GM21423 (cell line): Measurements from ENCODE around the gene TSPAN14.

Source experiments
- ATAC-seq: cut with Tn5 transposase; IDR thresholded peaks from one replicate; pipeline ENCODE4 v1.9.1; 2021; ENCODE audit warnings: mild to moderate bottlenecking, moderate library complexity; ENCODE audit not compliant: unreplicated experiment

The TSPAN14 gene

DNA sequence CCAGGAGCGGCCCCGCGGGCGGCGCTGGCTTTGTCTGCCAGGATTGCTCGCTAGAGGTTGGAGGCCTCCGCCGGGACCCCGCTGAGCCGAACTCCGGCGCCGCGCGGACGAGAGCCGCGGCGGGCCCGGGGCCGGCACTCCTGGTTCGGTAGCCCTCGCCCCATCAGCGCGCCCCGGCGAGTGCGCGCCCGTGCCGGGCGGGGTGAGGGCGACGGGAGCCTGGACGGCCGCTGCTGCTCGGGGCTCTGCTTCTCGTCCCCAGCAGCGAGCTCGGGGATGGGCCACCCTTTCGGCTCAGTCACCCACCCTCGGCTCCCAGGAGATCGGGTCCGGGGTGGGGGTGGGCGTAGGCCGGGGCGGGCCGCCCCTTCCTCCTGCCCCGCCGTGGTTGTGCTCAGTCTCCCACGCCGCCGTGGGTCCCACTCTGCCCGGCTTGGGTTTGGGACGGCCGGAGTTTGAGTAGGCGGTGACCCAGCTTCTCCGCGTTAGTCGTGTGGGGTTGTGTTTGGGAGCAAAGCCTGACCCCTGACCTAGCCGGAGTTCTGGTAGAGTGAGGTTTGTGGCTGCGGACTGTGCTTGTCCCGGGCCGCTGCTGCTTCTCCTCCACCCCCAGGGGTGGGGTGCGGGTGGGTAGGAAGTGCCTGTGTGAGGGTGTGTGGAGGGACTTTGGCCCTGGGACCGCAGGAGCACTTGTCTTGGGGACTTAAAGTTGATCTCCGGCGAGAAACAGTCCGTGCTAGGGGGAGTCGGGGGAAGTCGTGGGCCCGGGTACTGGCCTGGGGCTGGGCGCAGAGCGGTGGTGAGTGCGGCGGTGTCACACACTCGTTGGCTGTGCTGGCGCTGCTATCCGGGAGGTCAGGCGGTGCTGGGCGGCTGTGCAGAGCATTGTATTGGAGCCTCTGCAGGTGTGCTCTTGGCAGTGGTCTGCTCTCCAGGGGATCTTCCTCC, 677 bp downstream of the TSPAN14 start:
- ATAC-seq: peak; percentile 18

DNA sequence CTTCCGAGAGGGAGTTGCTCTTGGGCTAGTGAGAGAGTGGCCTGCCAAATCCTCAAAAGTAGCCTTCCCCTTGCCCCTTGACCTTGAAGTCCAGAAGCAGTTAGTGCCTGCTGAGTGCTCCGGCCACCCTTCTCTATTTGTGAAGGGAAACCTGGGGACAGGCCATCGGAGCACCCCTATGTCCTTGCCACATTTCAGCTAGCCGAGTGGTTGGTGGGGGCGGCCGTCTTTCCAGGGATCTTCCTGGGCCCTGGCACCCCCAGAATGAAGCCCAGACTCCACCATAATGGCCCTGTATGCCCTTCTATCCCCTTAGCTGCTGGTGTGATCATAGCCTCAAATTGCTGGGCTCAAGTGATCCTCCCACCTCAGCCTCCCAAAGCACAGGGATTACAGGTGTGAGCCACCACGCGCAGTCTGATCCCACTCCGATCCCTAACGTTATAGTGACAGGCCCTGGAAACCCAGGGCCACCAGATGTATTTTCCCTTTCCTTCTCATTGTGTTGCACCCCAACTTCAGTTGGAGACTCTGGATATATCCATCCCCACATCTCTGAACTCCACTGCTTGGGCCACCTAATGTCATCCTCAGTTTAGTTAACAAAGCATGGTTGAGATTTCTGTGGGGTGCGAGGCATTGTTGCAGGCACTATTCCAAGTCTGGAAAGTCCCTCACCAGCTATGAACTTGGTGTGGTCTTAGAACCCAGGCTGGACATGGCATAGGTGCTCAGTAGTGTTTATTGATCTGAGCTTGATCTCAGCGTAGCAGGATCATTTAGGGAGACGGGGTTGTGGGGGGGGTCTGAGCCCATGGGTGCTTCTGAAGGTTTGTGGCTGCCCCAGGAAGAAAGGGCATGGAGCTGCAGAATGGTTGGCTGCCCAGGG, 1.6 kb downstream of the TSPAN14 start:
- ATAC-seq: no peak

DNA sequence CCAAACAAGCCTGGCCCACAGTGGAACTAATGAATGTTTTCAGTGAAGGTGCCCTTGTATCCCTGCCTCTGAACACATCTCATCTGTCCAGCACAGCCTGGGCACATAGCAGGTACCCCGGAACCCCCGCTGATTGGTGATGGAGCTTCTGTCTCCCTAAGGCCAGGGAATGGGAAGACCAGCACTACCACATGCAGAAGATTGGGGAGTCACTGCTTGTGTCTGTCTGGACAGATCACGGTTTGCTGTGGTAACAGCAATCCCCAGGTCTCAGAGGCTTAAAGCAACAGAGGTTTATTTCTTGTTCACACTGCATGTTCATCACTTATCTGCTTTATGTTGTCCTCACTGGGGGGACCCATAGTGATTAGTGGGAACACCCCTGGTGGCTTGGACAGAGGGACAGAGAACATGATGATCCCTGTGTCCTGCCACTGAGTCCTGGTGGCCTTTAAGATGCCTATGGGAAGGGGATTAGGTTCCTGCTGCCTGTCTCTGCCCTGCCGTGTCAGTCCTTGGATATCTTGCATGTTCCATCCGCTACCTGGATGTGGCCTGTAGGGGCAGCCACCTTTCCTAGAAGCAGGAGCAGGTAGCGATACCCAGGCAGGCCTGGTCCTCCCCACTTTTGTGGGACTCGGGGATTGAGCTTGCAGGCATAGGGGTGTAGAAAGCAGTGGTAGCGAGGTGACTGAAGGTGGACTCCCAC, 3.6 kb downstream of the TSPAN14 start:
- ATAC-seq: no peak

DNA sequence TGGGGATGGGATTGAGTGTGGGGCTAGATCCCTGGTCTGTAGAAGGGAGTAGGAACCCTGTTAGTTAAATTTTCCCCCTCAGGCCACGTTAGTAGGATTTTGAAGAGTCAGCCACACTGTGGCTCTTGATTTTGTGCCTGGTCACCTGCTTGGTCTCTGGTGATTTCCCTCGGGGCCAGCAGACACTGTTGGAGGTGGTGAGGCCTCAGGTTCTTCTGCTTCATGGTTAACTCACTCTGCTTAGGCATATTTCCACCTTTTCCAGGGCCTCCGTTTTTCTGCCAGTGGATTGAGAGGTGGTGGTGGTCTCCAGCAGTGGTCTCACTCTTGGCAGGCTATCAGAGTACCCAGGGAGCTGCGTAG, 4.1 kb downstream of the TSPAN14 start:
- ATAC-seq: no peak

DNA sequence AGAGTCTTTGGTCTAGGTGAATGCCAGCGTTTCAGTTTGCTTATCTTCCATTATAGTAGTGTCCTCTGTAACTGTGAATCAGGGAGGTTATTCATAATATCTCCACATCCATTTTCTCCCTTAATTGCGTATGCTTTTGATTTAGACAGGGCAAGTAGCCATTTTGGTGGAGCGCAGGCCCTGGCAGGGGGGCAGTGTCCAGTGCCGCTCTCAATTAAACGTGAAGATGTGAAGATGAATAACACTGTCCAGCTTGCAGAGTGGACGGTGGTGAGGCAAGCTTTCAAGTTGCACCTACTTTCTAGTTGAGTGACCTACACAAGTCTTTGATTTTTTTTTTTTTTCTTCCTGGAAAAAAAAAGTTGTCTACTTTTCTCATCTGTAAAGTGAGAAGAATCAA, 4.5 kb downstream of the TSPAN14 start:
- no peak for ATAC-seq

DNA sequence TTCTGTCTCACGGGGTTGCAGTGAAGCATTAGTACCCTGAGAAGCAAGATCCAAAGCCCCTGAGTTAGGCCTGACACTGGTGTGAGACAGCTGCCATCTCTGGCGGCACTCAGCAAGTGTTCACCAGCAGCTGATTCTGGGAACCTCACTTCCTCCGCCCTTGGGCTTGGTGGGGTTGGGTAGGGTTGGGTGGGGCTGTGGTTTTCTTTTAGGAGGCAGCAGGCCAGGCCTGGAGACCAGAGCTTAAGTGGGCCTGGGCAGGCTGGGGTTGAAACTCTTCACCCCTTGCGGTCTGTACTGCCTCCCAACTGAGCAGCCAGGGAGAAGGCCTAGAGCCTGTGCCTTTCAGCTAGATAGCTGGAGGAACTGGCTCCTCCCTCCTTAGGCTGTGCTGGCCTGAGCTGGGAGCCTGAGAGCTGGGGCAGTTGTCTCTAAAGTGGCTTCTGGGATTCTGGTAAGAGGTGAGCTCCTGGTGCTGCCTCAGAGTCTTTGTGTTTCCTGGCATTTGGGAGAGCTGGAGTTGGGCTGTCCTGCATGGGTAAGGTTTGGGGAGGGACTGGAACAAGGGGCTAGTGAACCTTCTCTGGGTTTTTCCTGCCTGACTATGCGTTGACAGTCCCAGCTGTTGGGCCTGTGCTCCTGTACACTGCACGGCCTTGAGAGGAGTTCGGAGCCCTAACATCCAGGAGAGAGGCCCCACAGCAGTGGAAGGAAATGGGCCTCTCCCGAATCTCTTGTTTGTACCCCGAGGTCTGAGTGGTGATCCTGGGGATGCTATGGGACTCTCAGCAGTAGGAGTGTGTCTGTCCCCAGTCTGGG, 5.1 kb downstream of the TSPAN14 start:
- ATAC-seq: peak; percentile 47

DNA sequence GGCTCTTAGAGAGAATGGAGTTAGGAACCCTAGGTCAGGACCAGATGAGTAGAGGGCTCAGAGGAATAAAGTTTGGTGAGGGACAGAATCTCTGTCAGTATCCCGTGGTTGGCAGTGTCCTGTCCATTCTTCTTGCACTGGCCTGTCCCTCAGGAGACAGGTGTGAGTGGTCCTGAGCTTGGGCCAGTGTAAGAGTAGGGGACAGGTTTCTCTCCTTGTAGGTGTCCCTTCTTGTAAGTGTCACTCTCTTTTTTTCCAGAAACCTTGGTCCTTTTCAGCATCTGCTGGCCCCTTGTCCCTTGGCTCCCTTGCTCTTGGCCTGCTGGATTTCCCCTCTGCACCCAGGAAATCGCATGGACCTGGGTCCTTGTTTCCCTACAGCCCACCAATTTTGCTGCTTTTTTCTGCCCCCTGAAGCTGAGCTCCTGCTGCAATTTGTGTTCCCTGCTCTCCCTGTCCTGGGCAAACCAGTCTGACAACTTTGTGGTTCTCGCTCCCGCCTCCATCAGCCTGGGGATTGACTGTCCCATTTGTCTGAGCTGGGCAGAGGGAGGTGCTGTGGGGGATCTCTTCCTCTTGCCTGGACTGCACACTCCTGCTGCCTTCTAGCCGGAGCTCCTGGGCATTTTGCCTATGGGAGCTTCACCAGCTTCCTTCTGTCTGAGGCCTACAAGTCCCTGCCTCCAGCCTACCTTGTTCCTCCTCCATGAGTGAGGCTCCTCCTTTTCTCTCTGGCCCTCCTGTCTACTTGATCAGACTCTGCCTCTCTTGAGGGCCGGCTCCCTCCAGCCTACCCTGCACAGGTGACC, 6.5 kb downstream of the TSPAN14 start:
- ATAC-seq: no peak

DNA sequence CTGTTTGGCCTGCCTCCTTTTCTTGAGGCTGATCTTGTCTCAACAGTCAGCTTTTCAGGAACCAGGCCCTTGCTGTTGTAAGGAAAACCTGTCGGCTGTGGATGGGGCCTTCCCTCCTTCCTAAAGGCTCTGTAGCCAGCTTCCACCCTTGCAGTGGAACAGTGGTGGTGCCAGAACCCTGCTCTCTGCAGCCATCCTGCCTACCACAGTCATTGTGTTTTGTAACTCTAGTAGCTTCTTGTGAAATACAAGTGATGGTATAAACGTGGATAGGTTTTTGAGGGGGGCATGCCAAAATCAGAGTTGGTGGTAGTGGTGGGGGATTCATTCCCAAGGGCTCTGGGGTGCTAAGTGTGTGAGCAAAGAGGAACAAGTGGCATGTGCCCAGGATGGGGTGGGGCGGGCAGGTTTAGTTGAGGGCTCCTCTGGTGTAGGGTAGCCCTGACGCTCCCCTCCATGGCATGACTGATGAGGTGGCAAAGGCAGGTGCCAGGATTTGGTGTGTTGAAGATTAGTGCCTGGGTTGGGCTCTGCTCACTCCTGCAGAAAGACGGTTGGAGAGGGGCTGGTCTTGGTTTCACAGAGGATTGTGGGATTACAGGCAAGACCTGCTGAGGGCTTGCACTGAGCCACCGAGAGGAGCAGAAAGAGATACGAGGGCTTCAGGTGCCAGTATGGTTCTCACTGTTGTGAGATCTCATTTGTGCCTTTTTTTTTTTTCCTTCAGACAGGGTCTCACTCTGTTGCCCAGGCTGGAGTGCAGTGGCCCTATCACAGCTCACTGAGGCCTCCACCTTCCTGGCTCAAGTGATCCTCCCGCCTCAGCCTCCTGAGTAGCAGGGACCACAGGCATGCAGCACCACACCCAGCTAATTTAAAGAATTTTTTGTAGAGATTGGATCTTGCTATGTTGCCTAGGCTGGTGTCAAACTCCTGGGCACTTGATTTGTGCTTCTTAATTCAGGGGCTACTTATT, 7.4 kb downstream of the TSPAN14 start:
- ATAC-seq: no peak

DNA sequence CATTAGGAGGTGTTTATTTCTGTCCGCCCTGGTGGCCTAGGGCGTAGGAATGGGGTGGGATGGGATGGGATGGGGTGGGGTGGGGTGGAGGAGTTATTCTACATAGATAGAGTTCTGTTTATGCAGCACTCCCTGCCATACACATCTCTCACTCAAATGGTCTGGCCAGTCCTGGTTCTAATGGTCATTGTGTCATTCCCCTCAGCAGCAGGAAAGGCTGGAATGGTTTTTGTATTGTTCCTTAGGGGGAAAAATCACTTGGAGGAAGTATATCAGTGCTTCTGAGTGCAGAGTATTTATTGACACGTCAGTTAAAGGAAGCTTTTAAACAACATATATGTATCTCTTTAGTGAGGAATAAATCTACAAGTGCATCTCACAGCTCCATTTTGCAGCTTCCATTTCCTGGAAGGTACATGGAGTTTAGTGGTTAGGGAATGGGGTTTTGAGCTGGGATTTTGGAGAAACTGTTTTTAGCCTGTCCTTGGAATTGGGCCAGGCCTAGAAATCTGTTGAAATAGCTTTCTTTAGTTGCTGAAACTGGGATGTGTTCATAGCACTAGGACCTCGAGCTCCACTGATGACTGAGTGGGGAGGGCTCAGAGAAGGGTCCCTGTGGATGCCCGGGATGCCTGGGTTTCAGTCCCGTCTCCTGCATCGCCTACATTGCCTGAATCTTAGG, 8.3 kb downstream of the TSPAN14 start:
- no peak for ATAC-seq

DNA sequence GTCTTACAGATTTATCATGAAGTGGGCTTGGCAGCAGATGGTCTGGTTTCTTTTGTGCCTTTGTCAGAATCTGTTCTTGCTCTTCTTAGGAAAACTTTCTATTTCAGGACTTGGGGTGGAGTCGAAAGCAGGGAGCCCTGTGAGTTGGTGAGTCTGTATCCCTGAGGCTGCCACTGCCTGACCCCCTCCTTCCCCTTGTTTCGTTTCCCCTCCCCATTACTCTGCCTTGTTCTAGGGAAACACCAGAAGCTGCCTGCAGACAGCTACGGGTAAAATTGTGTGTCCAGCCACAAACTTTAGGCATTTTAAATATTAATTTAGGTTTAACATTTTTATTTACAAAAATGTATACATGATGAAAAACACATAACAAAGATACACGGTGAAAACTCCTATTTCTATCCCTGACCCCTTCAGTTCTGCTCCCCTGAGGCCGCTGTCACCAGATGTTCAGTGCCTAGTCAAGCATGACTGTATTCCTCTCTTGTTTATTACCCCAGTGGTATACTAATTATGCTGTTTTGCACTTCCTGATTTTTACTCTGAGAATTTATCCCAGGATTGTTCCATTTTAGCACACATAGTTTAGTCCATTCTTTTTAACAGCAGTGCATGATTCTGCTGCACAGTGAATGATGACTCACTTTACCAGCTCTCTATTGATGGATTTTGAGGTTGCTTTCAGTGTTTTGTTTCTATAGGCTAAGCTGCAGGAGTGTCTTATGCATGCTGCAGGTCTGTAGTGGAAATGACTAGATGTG, 9.1 kb downstream of the TSPAN14 start:
- peak; percentile 26 for ATAC-seq

DNA sequence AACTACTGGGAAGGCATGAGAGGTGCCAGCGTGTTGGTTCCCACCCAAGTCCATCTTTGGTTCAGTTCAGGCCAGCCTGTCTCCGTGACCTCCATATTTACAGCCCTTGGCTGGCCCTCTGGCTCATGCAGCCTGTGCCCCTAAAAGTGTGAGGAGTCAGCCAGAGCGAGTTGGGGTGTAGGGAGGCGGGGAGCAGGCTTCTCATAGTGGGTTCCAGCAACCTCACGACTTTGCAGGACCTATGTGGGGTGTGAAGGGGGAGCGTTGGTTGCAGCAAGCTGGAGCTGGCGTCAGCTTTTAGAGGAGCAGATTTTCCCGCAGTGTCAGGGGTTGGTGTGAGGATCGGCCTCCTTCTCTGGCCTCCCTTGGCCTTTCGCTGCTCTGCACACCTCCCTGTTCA, 9.8 kb downstream of the TSPAN14 start:
- ATAC-seq: no peak

DNA sequence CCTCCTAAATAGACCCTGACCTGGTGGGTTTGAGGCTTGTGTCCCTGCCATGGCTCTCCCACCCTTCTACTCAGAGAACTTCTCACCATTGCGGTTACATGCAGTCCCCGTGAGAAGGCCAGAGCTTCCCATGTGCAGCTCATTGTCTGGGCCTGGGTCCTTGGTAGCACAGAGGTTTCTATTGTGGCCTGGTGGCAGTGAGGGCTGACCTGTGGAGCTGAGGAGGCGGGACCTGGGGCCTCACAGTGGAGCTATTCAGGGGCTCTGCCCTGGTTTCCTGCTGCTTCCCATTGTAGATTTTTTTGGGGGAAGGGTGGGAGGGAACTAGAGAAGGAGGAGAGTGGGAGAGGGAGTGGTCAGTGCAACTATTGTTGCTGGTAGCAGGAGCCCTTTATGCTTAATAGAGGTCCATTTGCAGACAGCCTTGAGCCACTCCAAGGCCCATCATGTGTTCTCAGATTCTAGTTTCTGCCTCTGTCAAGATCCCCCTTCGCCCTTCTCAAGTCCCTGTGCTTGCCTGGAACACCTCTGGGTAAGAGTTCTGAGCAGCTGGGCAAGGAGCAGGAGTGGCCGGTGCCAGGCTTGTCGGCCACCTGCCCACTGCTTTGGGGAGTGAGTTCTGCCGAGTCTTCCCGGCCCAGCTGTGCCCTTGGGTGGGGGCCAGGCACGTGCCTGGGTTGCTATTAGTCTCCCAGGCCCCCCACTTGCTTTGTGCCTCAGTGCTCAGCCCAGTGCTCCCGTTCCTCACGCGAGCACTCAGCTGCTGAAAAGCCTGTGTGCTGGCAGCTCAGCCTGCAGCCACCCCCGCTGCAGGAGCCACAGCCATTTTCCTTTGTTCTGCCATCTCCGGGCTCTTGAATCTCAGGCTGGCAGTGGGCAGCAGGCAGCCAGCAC, 10.7 kb downstream of the TSPAN14 start:
- ATAC-seq: no peak

DNA sequence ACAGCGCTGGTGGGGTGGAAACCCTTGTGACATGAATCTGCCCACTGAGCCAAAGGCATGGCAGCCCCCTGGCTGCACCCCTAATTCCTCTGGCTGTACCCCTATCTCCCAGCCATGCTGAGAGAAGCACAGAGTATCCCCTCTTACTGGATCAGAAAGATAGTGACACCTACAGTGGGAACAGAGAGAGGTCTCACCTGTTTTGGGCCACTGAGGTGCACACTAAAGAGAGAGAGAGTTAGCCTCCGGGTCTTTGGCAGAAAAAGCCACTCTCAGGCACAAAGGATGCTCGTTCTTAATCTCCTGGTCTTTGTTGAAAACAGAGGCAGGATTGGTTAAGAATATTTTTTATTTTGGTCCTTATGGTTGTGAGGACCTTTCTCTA, 11.3 kb downstream of the TSPAN14 start:
- ATAC-seq: no peak

DNA sequence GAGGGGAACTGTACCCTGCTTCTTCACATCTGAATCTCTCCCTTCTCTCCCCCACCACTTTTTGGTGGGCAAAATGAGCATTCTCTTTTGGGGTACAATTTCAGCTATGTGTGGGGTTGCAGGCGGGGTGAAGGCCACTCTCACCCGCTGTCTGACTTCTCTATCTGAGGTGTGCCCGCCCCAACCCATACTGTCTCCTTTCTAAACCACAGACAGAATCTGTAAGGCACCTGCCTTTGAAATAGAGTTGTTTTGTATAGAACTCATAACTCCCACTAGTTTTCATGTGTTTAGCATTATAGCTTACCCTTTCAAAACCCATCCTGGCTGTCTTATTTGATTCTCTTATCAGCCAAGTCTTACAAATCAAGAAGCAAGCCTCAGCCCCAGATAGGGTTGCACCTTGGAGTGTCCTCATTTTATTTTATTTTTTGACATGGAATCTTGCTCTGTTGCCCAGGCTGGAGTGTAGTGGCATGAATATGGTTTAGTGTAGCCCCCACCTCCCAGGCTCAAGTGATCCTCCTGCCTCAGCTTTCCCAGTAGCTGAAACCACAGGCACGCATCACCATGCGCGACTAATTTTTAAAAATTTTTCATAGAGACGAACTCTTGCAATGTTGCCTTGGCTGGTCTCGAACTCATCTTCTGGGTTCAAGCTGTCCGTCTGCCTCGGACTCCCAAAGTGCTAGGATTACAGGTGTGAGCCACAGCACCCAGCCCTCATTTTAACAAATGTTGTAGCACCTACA, 11.9 kb downstream of the TSPAN14 start:
- peak; percentile 39 for ATAC-seq

DNA sequence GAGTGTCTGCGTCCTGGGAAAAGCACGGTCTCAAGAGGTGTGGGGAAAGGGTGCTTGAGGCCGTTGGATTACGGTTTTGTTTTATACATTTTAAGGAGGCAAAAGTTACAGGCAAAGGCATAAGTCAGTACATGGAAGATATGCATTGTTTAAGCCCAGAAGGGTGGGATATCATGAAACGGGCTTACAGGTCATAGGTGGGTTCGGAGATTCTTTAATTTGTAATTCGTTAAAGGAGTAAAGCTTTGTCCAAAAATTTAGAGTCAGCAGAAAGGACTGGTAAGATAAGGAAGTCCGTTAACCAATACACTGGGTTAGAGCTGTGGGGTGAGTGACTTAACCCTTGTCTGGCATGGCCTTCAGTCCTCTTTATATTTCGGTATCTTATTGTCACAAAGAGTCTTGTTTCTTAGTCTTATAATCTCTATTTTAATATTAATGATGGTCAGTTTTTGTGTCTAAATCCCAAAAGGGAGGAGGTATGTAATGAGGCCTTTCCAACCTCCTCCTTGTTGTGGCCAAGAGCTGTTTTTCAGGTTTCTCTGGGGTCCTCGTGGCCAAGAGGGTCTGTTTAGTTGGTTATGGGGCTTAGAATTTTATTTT, 12.7 kb downstream of the TSPAN14 start:
- no peak for ATAC-seq
